H1 (cell line): Measurements from ENCODE around the gene ZNF770. TPM values are rescaled to one million over a fixed set of nuclear protein-coding genes. Genes with fewer than 3 reads are reported as not detected.

ENCODE experiments used
- CTCF ChIA-PET: fragments of 300-600 bp; sonication (Branson Sonifier 250); formaldehyde crosslinking; loops from one replicate; lab custom pipeline; 2021; ENCODE audit not compliant: partially characterized antibody; lab: Charles Lee
- POLR2A ChIA-PET: fragments of 300-600 bp; sonication (Branson Sonifier 250); formaldehyde crosslinking; loops from one replicate; lab custom pipeline; 2021; ENCODE audit warnings: inconsistent platforms; ENCODE audit not compliant: partially characterized antibody; lab: Charles Lee
- DNase-seq, 2 experiments: peaks; one replicate each; pipeline versions ENCODE4 v3.0.0 to v3.0.0-alpha.2; 2010 to 2022; ENCODE audit warnings: low spot score in 2 of 2, low read depth in 1 of 2, mixed read lengths in 1 of 2
- FAIRE-seq: peaks from 2 replicates; lab custom pipeline; 2011; peaks lifted over from hg19 to GRCh38; lab: Jason Lieb, UNC
- H2AFZ ChIP-seq: 2 replicates; pipeline ENCODE4 v1.8.1; 2012; ENCODE audit warnings: low read length, inconsistent platforms
- H2AK5ac ChIP-seq: 2 replicates; pipeline ENCODE4 v1.6.1; 2013; ENCODE audit warnings: low read depth, low read length
- H2BK120ac ChIP-seq: replicated peaks from 2 replicates; pipeline ENCODE3; 2013; ENCODE audit warnings: low read depth, low read length, inconsistent platforms
- H2BK12ac ChIP-seq: 2 replicates; pipeline ENCODE4 v1.6.1; 2013; ENCODE audit warnings: low read depth, low read length
- H2BK15ac ChIP-seq: 2 replicates; pipeline ENCODE4 v1.6.1; 2013; ENCODE audit warnings: low read length
- H2BK20ac ChIP-seq: 2 replicates; pipeline ENCODE4 v1.6.1; 2013; ENCODE audit warnings: low read length
- H2BK5ac ChIP-seq: 2 replicates; pipeline ENCODE4 v1.6.1; 2013; ENCODE audit warnings: low read depth, low read length
- H3K14ac ChIP-seq: 2 replicates; pipeline ENCODE4 v1.6.1; 2013; ENCODE audit warnings: inconsistent platforms; ENCODE audit not compliant: insufficient read length
- H3K18ac ChIP-seq: 2 replicates; pipeline ENCODE4 v1.6.1; 2013; ENCODE audit warnings: low read length; ENCODE audit errors: extremely low read depth
- H3K23ac ChIP-seq: 2 replicates; pipeline ENCODE4 v1.6.1; 2013; ENCODE audit warnings: inconsistent platforms; ENCODE audit not compliant: insufficient read length
- H3K23me2 ChIP-seq: 2 replicates; pipeline ENCODE4 v1.6.1; 2013; ENCODE audit warnings: low read depth, low read length
- H3K27ac ChIP-seq: 2 replicates; pipeline ENCODE4 v1.6.1; 2011; ENCODE audit warnings: low read depth, low read length, inconsistent platforms
- H3K27me3 ChIP-seq, 4 experiments: replicated peaks in 1 of 4; 1 replicate in 1 of 4; 2 replicates in 3 of 4; pipeline versions ENCODE4 v1.6.1 to v1.8.1; 2011 to 2013; ENCODE audit warnings: low read length in 3 of 4, mild to moderate bottlenecking in 3 of 4, inconsistent platforms in 2 of 4, mixed read lengths in 2 of 4, moderate library complexity in 1 of 4; ENCODE audit not compliant: control insufficient read depth in 3 of 4, insufficient read depth in 3 of 4; ENCODE audit errors: extremely low read depth in 1 of 4
- H3K36me3 ChIP-seq, 4 experiments: 2 replicates each; pipeline versions ENCODE4 v1.6.1 to v1.8.1; 2011 to 2013; ENCODE audit warnings: mild to moderate bottlenecking in 4 of 4, low read length in 3 of 4, moderate library complexity in 2 of 4, control low read depth in 1 of 4, inconsistent platforms in 1 of 4; ENCODE audit not compliant: insufficient read depth in 4 of 4, control insufficient read depth in 2 of 4
- H3K4ac ChIP-seq: replicated peaks from 2 replicates; pipeline ENCODE3; 2013; ENCODE audit warnings: low read length, low read depth, mixed read lengths, inconsistent platforms; ENCODE audit not compliant: insufficient read length
- H3K4me1 ChIP-seq, 4 experiments: replicated peaks in 1 of 4; 1 replicate in 1 of 4; 2 replicates in 3 of 4; pipeline versions ENCODE4 v1.6.1 to v1.8.1; 2011 to 2013; ENCODE audit warnings: low read length in 3 of 4, inconsistent platforms in 2 of 4, mixed read lengths in 1 of 4; ENCODE audit not compliant: insufficient read depth in 4 of 4, control insufficient read depth in 3 of 4
- H3K4me2 ChIP-seq, 2 experiments: 2 replicates each; pipeline versions ENCODE4 v1.6.1 to v1.8.1; 2011 to 2013; ENCODE audit warnings: low read depth in 2 of 2, low read length in 2 of 2, control low read depth in 1 of 2, inconsistent platforms in 1 of 2, mild to moderate bottlenecking in 1 of 2; ENCODE audit not compliant: insufficient read depth in 1 of 2
- H3K4me3 ChIP-seq, 4 experiments: fragments of 200-600, 300-600 bp in 1 of 4; sonication (generic), shearing (Covaris generic), sonication (Bioruptor Twin) in 1 of 4; 2 replicates each; pipeline versions ENCODE4 v1.5.1 to v1.8.1; 2011 to 2016; ENCODE audit warnings: low read length in 4 of 4, low read depth in 3 of 4, control low read depth in 2 of 4, inconsistent platforms in 2 of 4, mild to moderate bottlenecking in 2 of 4, mixed read lengths in 1 of 4, moderate library complexity in 1 of 4; ENCODE audit not compliant: insufficient read depth in 2 of 4; ENCODE audit errors: extremely low read depth in 1 of 4
- H3K56ac ChIP-seq: replicated peaks from 2 replicates; pipeline ENCODE3; 2013; ENCODE audit warnings: low read depth, mild to moderate bottlenecking, mixed read lengths, low read length, inconsistent platforms; ENCODE audit not compliant: insufficient read length
- H3K79me1 ChIP-seq: 2 replicates; pipeline ENCODE4 v1.6.1; 2013; ENCODE audit warnings: low read depth, low read length, control low read depth
- H3K79me2 ChIP-seq, 2 experiments: 2 replicates each; pipeline versions ENCODE4 v1.6.1 to v1.8.1; 2012 to 2013; ENCODE audit warnings: low read length in 2 of 2, mild to moderate bottlenecking in 2 of 2, inconsistent platforms in 1 of 2; ENCODE audit not compliant: insufficient read depth in 2 of 2, control insufficient read depth in 1 of 2
- H3K9ac ChIP-seq, 4 experiments: replicated peaks in 1 of 4; 1 replicate in 1 of 4; 2 replicates in 3 of 4; pipeline versions ENCODE4 v1.6.1 to v1.8.1; 2011 to 2013; ENCODE audit warnings: low read depth in 3 of 4, low read length in 3 of 4, control low read depth in 2 of 4, mild to moderate bottlenecking in 2 of 4, moderate library complexity in 2 of 4, inconsistent platforms in 1 of 4; ENCODE audit errors: extremely low read depth in 1 of 4
- H3K9me3 ChIP-seq, 2 experiments: 2 replicates each; pipeline versions ENCODE4 v1.6.1 to v1.8.1; 2012 to 2013; ENCODE audit warnings: mild to moderate bottlenecking in 2 of 2, moderate library complexity in 2 of 2, control low read depth in 1 of 2, inconsistent platforms in 1 of 2, low read depth in 1 of 2, low read length in 1 of 2, mixed read lengths in 1 of 2; ENCODE audit not compliant: insufficient read depth in 2 of 2
- H4K20me1 ChIP-seq, 2 experiments: replicated peaks in 1 of 2; 2 replicates each; pipeline versions ENCODE3 to v1.8.1; 2011 to 2013; ENCODE audit warnings: inconsistent platforms in 2 of 2, low read length in 2 of 2, mild to moderate bottlenecking in 1 of 2; ENCODE audit not compliant: insufficient read depth in 2 of 2, control insufficient read depth in 1 of 2
- H4K5ac ChIP-seq: 2 replicates; pipeline ENCODE4 v1.6.1; 2013; ENCODE audit warnings: low read length, low read depth, mixed read lengths, inconsistent platforms; ENCODE audit not compliant: insufficient read length
- H4K8ac ChIP-seq: 2 replicates; pipeline ENCODE4 v1.8.0; 2013; ENCODE audit warnings: mild to moderate bottlenecking, moderate library complexity, low read length, inconsistent platforms; ENCODE audit not compliant: insufficient read depth; ENCODE audit errors: extremely low read depth
- H4K91ac ChIP-seq: replicated peaks from 2 replicates; pipeline ENCODE3; 2013; ENCODE audit warnings: low read length, mixed read lengths, inconsistent platforms; ENCODE audit not compliant: insufficient read length
- GTF2F1 ChIP-seq: IDR thresholded peaks from 2 replicates; pipeline ENCODE4 v1.6.1; 2012; ENCODE audit warnings: low read depth, low read length, improper control_type of control experiment, borderline replicate concordance
- POLR2A ChIP-seq, 2 experiments: IDR thresholded peaks; 1 replicate in 1 of 2; 2 replicates in 1 of 2; pipeline ENCODE4 v1.6.1; 2011; ENCODE audit warnings: low read depth in 2 of 2, low read length in 2 of 2, mild to moderate bottlenecking in 2 of 2; ENCODE audit errors: control extremely low read depth in 1 of 2
- SIN3A ChIP-seq, 2 experiments: IDR thresholded peaks in 1 of 2; conservative IDR thresholded peaks in 1 of 2; 2 replicates each; pipeline ENCODE4 v1.6.1; 2011 to 2012; ENCODE audit warnings: low read length in 2 of 2, improper control_type of control experiment in 1 of 2, low read depth in 1 of 2, mild to moderate bottlenecking in 1 of 2
- SP1 ChIP-seq: IDR thresholded peaks from 2 replicates; pipeline ENCODE4 v1.6.1; 2011; ENCODE audit warnings: low read depth, low read length
- WGBS, 2 experiments: shearing (Covaris generic) in 1 of 2; methylation state at CpG; one replicate each; pipeline versions ENCODE4 v1.1.6 to v1.1.7; 2013 to 2015; ENCODE audit warnings: low lambda C conversion rate in 2 of 2, mixed read lengths in 2 of 2, inconsistent platforms in 1 of 2, low coverage in 1 of 2, missing lambda C conversion rate in 1 of 2; ENCODE audit not compliant: insufficient replicate concordance in 2 of 2, insufficient coverage in 1 of 2, insufficient read length in 1 of 2; ENCODE audit errors: extremely low coverage in 1 of 2, missing lambda C conversion rate in 1 of 2; 5-methylcytosine and 5-hydroxymethylcytosine counted together
- long read RNA-seq, 2 experiments: library from RNA in 1 of 2; library from capped mRNA in 1 of 2; stranded (forward); transcript quantifications; one replicate each; pipeline ENCODE4 v2.0.0, GENCODE V29; 2021; ENCODE audit warnings: inconsistent platforms in 1 of 2
- polyA minus RNA-seq, 3 experiments: library from RNA; depleted of rRNA, polyadenylated mRNA; stranded (reverse); fragments of >200 nt; gene quantifications; 1 replicate in 2 of 3; 2 replicates in 1 of 3; pipeline ENCODE4 v1.2.3, GENCODE V29; 2011
- polyA plus RNA-seq, 7 experiments: library from polyadenylated mRNA; depleted of rRNA in 3 of 7; stranded (reverse) in 5 of 7; unstranded in 2 of 7; fragments of >200 nt in 5 of 7; fragments of 200-250 nt in 2 of 7; gene quantifications; 1 replicate in 5 of 7; 2 replicates in 1 of 7; 4 replicates in 1 of 7; pipeline versions ENCODE4 v1.2.1 to v1.2.3, GENCODE V29; 2011 to 2013; ENCODE audit warnings: missing spikeins in 2 of 7, mixed read lengths in 2 of 7
- total RNA-seq: library from RNA; stranded (reverse); fragmentation: NEBNext Ultra II Directional; extraction: Animal tissue kit (Norgen Biotek cat#: 25700); gene quantifications from 2 replicates; pipeline ENCODE4 v1.2.1, GENCODE V29; 2021

Gene ZNF770, protein sequence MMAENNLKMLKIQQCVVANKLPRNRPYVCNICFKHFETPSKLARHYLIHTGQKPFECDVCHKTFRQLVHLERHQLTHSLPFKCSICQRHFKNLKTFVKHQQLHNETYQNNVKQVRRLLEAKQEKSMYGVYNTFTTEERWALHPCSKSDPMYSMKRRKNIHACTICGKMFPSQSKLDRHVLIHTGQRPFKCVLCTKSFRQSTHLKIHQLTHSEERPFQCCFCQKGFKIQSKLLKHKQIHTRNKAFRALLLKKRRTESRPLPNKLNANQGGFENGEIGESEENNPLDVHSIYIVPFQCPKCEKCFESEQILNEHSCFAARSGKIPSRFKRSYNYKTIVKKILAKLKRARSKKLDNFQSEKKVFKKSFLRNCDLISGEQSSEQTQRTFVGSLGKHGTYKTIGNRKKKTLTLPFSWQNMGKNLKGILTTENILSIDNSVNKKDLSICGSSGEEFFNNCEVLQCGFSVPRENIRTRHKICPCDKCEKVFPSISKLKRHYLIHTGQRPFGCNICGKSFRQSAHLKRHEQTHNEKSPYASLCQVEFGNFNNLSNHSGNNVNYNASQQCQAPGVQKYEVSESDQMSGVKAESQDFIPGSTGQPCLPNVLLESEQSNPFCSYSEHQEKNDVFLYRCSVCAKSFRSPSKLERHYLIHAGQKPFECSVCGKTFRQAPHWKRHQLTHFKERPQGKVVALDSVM
- 121 and 143 TPM in 2 replicates for total RNA-seq
- 15.3 and 24.8 TPM in 2 replicates for polyA plus RNA-seq (2011; rRNA removed)
- 28.3 TPM for polyA plus RNA-seq (2011; cell fraction: cytosol; rRNA removed)
- 17.1 TPM for polyA plus RNA-seq (2011; cell fraction: nucleus; rRNA removed)
- polyA plus RNA-seq (2012, experiment 1 of 2): 26.2 to 49.5 TPM (median 32.9 TPM) in 4 replicates
- polyA plus RNA-seq (2012, experiment 2 of 2): 2.4 TPM
- 80.4 TPM for polyA plus RNA-seq (2013, experiment 1 of 2)
- polyA plus RNA-seq (2013, experiment 2 of 2): 80.6 TPM
- 90.1 and 195 TPM in 2 replicates for polyA minus RNA-seq (2011; rRNA and poly(A)+ RNA removed)
- polyA minus RNA-seq (2011; cell fraction: cytosol; rRNA and poly(A)+ RNA removed): 62.8 TPM
- 98.2 TPM for polyA minus RNA-seq (2011; cell fraction: nucleus; rRNA and poly(A)+ RNA removed)
- long read RNA-seq, experiment 1, full-length matches to known transcripts: 2 of 97 reads
- long read RNA-seq, experiment 1, partial matches to known transcripts: 1 of 97 reads
- long read RNA-seq, experiment 1, other reads (novel, unspliced or antisense): 94 of 97 reads
- long read RNA-seq, experiment 2, full-length matches to known transcripts: 20 of 61 reads
- long read RNA-seq, experiment 2, partial matches to known transcripts: 1 of 61 reads
- long read RNA-seq, experiment 2, other reads (novel, unspliced or antisense): 40 of 61 reads

DNA sequence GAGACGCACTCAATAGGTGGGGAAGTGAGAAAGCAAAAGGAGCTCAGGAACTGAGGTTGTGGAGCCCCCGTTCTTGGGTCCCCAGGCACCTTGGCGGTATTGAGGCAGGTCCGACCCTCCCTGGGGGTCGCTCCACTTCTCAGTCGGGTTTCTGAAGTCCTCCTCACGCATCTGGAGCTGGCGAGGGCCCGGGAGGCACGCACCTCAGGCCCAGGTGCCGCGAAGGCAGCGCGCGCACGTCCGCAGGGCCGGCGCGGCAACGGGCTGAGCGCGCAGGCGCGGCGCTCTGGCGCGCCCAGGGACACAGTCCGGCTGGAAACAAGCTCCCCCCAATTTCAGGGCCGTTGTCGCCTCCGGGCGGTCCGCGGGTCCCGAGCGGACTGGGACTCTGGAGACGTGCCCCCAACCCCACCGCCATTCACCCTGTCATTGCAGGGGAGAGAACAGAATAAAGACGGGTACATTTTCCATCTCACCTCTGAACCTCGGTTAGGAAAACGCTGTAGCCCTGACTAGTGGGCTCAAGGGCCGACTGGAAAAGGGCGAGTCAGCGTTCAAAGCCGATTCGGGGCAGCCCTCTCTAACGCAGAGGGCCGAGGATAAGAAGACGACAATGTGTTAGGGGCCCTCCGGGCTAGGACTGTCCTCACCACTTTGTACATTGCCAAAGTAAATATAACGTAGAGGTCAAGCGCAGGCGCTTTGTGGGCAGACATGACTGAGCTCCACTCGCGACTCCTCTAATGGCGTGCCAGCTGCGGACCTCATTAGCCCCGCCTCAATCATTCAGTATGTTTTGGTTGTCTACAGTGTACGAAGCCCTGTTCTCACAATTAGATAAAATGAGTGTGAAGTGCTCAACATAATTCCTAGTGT is at the start of gene ZNF770:
ZNF770 (minus strand) TSS at position 261 of the 876 bp plus-strand sequence. CDS start 4,853 bp downstream, outside the sequence.
- H3K14ac ChIP-seq: no peak within 1 kb of the TSS
- peak within 1 kb of the TSS; percentile 0 for H2BK120ac ChIP-seq
- DNase-seq (peak; percentile 29 to 93), FAIRE-seq (no peak)
- H3K27me3 ChIP-seq: no peaks in the 10 kb centered on the region
- peak within 1 kb of the TSS; percentile 85 to 98 for H3K4me2 ChIP-seq
- peak within 1 kb of the TSS; percentile 47 for H3K4ac ChIP-seq
- H2BK5ac ChIP-seq: peak within 1 kb of the TSS; percentile 88
- H2AK5ac ChIP-seq: no peak within 1 kb of the TSS
- peaks cover 10% of the 10 kb centered on the region for H3K23me2 ChIP-seq
- 2% methylated on average over 54 of the region's 60 CpGs; no CpG with 5 or more reads in 1 of the 2 experiments for WGBS, 2 experiments
- H3K23ac ChIP-seq: no peak within 1 kb of the TSS
- H3K9me3 ChIP-seq: no peaks in the 10 kb centered on the region
- H3K9ac ChIP-seq: peak within 1 kb of the TSS; percentile 83 to 94 (median 89)
- POLR2A ChIA-PET: interaction anchor here (0.5 to 4.3 kb wide), 19 partner anchors 11 to 974 kb away, joined by 3 to 28 read pairs (median 3); partner anchors contain the start of gene AQR
- H4K91ac ChIP-seq: peak within 1 kb of the TSS; percentile 75
- CTCF ChIA-PET: interaction anchor here (3.1 to 3.8 kb wide), 2 partner anchors 18 to 31 kb away, joined by 8 to 19 read pairs; partner anchors contain the start of gene AQR
- peak within 1 kb of the TSS; percentile 92 for H2AFZ ChIP-seq
- peaks cover 0 to 3% of the 10 kb centered on the region in 2 experiments for H4K20me1 ChIP-seq
- no peak within 1 kb of the TSS for H2BK15ac ChIP-seq
- no peaks in the 10 kb centered on the region; the same call in 1 of the 2 replicates for H3K79me1 ChIP-seq
- peak within 1 kb of the TSS; percentile 97 to 99 (median 98) for H3K4me3 ChIP-seq
- peak within 1 kb of the TSS; percentile 70 for H2BK12ac ChIP-seq
- H3K36me3 ChIP-seq: peaks cover 0 to 24% (median 2%) of the 10 kb centered on the region in 4 experiments; a peak in 3 of 8 replicates
- H4K8ac ChIP-seq: peak within 1 kb of the TSS; percentile 93
- H3K18ac ChIP-seq: peak within 1 kb of the TSS; percentile 96
- peak within 1 kb of the TSS; percentile 79 for H4K5ac ChIP-seq
- H3K79me2 ChIP-seq: peaks cover 24 to 52% of the 10 kb centered on the region in 2 experiments
- H3K56ac ChIP-seq: peak within 1 kb of the TSS; percentile 57
- peaks cover 3 to 10% (median 3%) of the 10 kb centered on the region in 4 experiments; a peak in 4 of 7 replicates for H3K4me1 ChIP-seq
- H3K27ac ChIP-seq: peak within 1 kb of the TSS; percentile 89
- no peak within 1 kb of the TSS for H2BK20ac ChIP-seq
- TF ChIP-seq GTF2F1 (no peak), SIN3A (conservative IDR thresholded peaks at IDR 0.05 in 1 of 2, IDR thresholded peaks at IDR 0.05 in 1 of 2; ENCODE audit: low read depth in 1 of 2, low read length in 2 of 2) (peak; percentile 50 to 90; a peak in 2 of 4 replicates), POLR2A (IDR thresholded peaks at IDR 0.05; ENCODE audit: control extremely low read depth in 1 of 2, low read depth in 2 of 2, low read length in 2 of 2) (peak; percentile 64 to 95), SP1 (0 out of 2 replicates have a peak, but pooled peaks have one; percentile 40)
